ENCODE results near the gene PRMT3. TPM values are rescaled to one million over a fixed set of nuclear protein-coding genes. Genes with fewer than 3 reads are reported as not detected.

The PRMT3 gene
- total and polyA plus RNA-seq, 2 of the 4 experiments (the other 2 are of a cell fraction): 8.8 to 11.3 TPM

- H3K27ac ChIP-seq (ENCODE audit: insufficient read depth, low read length): no peak overlapping the region
- H3K9me1 ChIP-seq (ENCODE audit: insufficient read depth, low read length): peaks cover 3% of the 10 kb centered on the region; the same call in 1 of the 2 replicates
- intact Hi-C loops (cut with micrococcal nuclease): no loop called here
- H3K4ac ChIP-seq (ENCODE audit: low read depth, low read length): no peak overlapping the region
- no peak overlapping the region for H4K5ac ChIP-seq (ENCODE audit: low read depth, low read length)
- no peak overlapping the region for H3K14ac ChIP-seq (replicated peaks; ENCODE audit: low read depth, low read length)
- no peak overlapping the region for H2BK120ac ChIP-seq (ENCODE audit: low read depth, low read length)
- ChIA-PET POLR2A (ENCODE audit: unreplicated experiment) (no interaction called here), CTCF (interaction anchor here (1.1 to 1.2 kb wide), 2 partner anchors 12 to 32 kb away, joined by 4 to 7 read pairs; no protein-coding TSS in a partner anchor)
- in situ Hi-C loops (cut with MboI; ENCODE audit: low sequenced_read_pairs): no loop called here
- H3K4me1 ChIP-seq (ENCODE audit: control insufficient read depth, insufficient read depth, low read length): no peaks in the 10 kb centered on the region
- no peak overlapping the region for H3K4me3 ChIP-seq (ENCODE audit: insufficient read depth, low read depth, low read length)
- H4K20me1 ChIP-seq (ENCODE audit: insufficient read depth, low read length): no peaks in the 10 kb centered on the region
- no peaks in the 10 kb centered on the region for H3K79me1 ChIP-seq (ENCODE audit: low read depth in 1 of 2, low read length in 2 of 2)
- no peak for TF ChIP-seq CEBPB (IDR thresholded peaks at IDR 0.05; ENCODE audit: low read depth, low read length)
- no peak for TF ChIP-seq MAFK (IDR thresholded peaks at IDR 0.05; ENCODE audit: low read depth, low read length)
- TF ChIP-seq FOS (IDR thresholded peaks at IDR 0.05; ENCODE audit: low read depth, low read length): no peak
- H3K4me2 ChIP-seq (ENCODE audit: low read depth, low read length): no peak overlapping the region
- no peak overlapping the region for H2BK5ac ChIP-seq (ENCODE audit: low read depth, low read length, poor library complexity, severe bottlenecking)
- H3K36me3 ChIP-seq (ENCODE audit: control insufficient read depth, insufficient read depth, low read length): peaks cover 3% of the 10 kb centered on the region; the same call in 1 of the 2 replicates
- 100% methylated on average over 1 of the region's 5 CpGs; no CpG with 5 or more reads in 1 of the 2 experiments for WGBS, 2 experiments (ENCODE audit: extremely low coverage in 2 of 2, insufficient read length in 1 of 2)
- no peak overlapping the region for H2AFZ ChIP-seq (replicated peaks; ENCODE audit: low read length, poor library complexity)
- no peak overlapping the region for H2AK5ac ChIP-seq (ENCODE audit: low read depth, low read length)
- H3K9me3 ChIP-seq (ENCODE audit: control insufficient read depth, insufficient read depth, low read length): no peaks in the 10 kb centered on the region
- no peak overlapping the region for H4K91ac ChIP-seq (ENCODE audit: insufficient read depth, low read depth, low read length)
- dilution Hi-C loops (cut with HindIII; ENCODE audit: low sequenced_read_pairs, unreplicated experiment): no loop called here
- H3K18ac ChIP-seq (ENCODE audit: low read depth, low read length): no peak overlapping the region
- no peaks in the 10 kb centered on the region for H3K27me3 ChIP-seq (ENCODE audit: control insufficient read depth, insufficient read depth, low read length)
- no peak overlapping the region for H2BK15ac ChIP-seq (ENCODE audit: low read depth, low read length)
- no peak overlapping the region for H3K9ac ChIP-seq (ENCODE audit: low read depth, low read length)
- H2BK20ac ChIP-seq (ENCODE audit: low read depth, low read length): no peak overlapping the region
- no peak for ATAC-seq (ENCODE audit: low read depth)
- DNase-seq: no peak
- BruUV-seq (replicated peaks): no TSS peak
- H3K56ac ChIP-seq (ENCODE audit: extremely low read depth, insufficient read depth, low read length): no peak overlapping the region
- H3K23ac ChIP-seq (ENCODE audit: low read depth, low read length): no peak overlapping the region
- no peak overlapping the region for H2AK9ac ChIP-seq (replicated peaks; ENCODE audit: low read depth, low read length, poor library complexity)
- no peak overlapping the region for H4K8ac ChIP-seq (ENCODE audit: low read depth in 2 of 2, low read length in 2 of 2)
Measured at GRCh38 chr11:20429216-20429615, 41.7 kb downstream of the PRMT3 start.
